ENCODE measurements around the gene POLE2.
"Not testable (repeated sequence)": the region's sequence is repeated elsewhere in the genome, so short reads cannot be mapped to it uniquely, and the experiment has no call there.

Gene POLE2, protein sequence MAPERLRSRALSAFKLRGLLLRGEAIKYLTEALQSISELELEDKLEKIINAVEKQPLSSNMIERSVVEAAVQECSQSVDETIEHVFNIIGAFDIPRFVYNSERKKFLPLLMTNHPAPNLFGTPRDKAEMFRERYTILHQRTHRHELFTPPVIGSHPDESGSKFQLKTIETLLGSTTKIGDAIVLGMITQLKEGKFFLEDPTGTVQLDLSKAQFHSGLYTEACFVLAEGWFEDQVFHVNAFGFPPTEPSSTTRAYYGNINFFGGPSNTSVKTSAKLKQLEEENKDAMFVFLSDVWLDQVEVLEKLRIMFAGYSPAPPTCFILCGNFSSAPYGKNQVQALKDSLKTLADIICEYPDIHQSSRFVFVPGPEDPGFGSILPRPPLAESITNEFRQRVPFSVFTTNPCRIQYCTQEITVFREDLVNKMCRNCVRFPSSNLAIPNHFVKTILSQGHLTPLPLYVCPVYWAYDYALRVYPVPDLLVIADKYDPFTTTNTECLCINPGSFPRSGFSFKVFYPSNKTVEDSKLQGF

GRCh38 chr14:49687942-49688700 lies at the start of gene POLE2:
TSS of gene POLE2 (minus strand) at chr14:49688214. CDS start at chr14:49688203, 11 bp downstream.
- DNase-seq (ENCODE audit: low read depth) = no peak

DNA sequence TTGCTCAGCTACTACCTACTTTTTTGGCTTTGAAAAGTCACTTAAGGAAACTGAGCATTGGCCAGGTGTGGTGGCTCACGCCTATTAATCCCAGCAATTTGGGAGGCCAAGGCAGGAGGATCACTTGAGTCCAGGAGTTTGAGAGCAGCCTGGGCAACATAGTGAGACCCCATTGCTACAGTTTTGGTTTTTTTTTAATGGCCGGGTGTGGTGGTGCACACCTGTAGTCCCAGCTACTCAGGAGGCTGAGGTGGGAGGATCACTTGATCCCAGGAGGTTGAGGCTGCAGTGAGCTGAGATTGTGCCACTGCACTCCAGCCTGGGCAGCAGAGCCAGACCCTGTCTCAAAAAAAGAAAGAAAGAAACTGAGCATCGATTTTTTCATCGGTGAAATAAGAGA lies 47.7 kb upstream of the POLE2 start:
- not testable (repeated sequence) for DNase-seq (ENCODE audit: low read depth)

DNA sequence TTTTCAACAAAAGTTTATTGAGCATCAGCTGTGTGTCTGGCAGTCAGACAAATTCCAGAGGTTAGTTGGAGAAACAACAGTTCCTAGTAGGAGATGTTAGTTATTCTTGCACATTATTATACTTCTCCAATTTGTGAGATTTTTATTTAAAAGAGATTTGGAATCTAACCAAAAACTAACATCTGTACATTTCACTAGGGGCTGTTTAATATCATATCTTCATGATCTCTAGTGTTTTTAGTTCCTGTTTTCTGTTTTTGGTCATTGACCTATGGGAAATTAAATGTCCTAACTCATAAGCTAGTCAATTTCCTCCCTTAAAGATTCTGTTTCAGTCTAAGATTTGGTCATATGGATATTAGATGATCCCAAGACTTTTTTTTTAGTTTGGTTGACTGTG lies 45.8 kb upstream of the POLE2 start:
- DNase-seq (ENCODE audit: low read depth) = no peak

GRCh38 chr14:49732896-49733295 lies 44.9 kb upstream of the POLE2 start:
- DNase-seq (ENCODE audit: low read depth) = no peak

GRCh38 chr14:49727171-49727570 lies 39.2 kb upstream of the POLE2 start:
- DNase-seq (ENCODE audit: low read depth) = no peak

DNA sequence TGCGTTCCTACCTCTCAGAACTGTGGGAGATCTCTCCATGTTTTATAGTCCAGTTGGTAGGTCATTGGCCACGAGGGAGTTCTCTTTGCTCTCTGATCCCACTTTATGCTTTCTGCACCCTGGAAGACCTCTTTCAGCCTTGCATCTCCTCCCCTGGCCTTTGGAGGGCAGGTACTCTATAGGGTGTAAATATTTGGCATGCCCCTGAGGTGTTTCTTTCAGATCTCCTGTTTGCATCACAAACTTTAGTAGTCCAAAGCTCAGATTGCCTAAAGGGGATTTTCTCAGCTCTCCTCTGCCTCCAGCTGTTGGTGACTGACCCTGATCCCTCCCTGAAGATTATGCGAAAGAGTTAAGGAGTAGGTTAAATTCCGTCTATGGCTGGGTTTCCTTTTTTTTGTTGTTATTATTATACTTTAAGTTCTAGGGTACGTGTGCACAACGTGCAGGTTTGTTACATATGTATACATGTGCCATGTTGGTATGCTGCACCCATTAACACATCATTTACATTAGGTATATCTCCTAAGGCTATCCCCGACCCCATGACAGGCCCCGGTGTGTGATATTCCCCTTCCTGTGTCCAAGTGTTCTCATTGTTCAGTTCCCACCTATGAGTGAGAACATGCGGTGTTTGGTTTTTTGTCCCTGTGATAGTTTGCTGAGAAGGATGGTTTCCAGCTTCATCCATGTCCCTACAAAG lies 33.9 kb upstream of the POLE2 start:
- not testable (repeated sequence) for DNase-seq (ENCODE audit: low read depth)

GRCh38 chr14:49720744-49721143 lies 32.7 kb upstream of the POLE2 start:
- no peak for DNase-seq (ENCODE audit: low read depth)

DNA sequence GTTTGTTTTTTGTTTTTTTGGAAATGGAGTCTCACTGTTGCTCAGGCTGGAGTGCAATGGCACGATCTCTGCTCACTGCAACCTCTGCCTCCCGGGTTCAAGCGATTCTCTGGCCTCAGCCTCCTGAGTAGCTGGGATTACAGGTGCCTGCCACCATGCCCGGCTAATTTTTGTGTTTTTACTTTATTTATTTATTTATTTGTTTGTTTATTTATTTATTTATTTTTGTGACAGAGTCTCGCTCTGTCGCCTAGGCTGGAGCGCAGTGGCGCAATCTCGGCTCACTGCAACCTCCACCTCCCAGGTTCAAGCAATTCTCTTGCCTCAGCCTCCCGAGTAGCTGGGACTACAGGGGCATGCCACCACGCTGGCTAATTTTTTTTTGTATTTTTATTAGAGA lies 23.0 kb upstream of the POLE2 start:
- DNase-seq (ENCODE audit: low read depth) = not testable (repeated sequence)

DNA sequence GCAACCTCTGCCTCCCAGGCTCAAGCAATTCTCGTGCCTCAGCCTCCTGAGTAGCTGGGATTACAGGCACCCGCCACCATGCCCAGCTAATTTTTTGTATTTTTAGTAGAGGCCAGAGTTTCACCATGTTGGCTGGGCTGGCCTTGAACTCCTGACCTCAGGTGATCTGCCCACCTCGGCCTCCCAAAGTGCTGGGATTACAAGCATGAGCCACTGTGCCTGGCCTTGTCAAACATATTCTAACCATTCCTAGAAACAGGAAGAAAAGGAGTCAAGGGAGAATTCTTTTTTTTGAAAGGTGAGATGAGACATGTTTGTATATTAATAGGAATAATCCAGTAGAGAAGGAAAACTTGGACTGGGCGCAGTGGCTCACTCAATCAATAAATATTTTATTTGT lies 16.5 kb upstream of the POLE2 start:
- not testable (repeated sequence) for DNase-seq (ENCODE audit: low read depth)

DNA sequence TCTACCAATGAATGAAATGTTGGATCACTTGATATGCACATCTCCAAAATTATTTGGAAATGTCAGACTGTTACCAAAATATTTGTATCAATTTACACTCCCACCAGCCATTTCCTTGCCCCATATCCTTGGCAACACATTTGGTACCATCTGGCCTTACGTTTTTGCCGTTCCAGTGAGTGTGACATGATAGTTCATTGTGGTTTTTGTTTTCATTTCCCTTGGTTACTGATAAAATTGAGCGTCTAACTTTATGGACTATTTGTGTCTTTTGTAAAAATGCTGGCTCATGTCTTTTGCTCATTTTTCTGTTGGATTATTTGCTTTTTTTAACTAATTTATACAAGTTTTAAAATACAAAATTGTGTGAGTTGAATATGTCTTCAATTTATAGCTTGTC lies 16.0 kb upstream of the POLE2 start:
- no peak for DNase-seq (ENCODE audit: low read depth)

GRCh38 chr14:49702725-49703124 lies 14.7 kb upstream of the POLE2 start:
- DNase-seq (ENCODE audit: low read depth) = no peak

DNA sequence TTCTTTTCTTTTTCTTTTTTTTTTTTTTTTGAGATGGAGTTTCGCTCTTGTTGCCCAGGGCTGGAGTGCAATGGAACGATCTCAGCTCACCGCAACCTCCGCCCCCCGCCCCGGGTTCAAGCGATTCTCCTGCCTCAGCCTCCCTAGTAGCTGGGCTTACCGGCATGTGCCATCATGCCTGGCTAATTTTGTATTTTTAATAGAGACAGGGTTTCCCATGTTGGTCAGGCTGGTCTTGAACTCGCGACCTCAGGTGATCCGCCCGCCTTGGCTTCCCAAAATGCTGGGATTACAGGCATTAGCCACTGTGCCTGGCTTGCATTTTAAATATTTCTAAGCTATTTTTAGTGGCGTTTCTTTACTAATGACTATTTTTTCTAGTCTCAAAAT lies 5.7 kb upstream of the POLE2 start:
- not testable (repeated sequence) for DNase-seq (ENCODE audit: low read depth)

- no peak for DNase-seq (ENCODE audit: low read depth)
These were observed 5.1 kb upstream of the POLE2 start, which contains the start of gene KLHDC1 for GRCh38 chr14:49692811-49693734. TSS of gene KLHDC1 (plus strand) at chr14:49693120. CDS start at chr14:49693195, 75 bp downstream.

DNA sequence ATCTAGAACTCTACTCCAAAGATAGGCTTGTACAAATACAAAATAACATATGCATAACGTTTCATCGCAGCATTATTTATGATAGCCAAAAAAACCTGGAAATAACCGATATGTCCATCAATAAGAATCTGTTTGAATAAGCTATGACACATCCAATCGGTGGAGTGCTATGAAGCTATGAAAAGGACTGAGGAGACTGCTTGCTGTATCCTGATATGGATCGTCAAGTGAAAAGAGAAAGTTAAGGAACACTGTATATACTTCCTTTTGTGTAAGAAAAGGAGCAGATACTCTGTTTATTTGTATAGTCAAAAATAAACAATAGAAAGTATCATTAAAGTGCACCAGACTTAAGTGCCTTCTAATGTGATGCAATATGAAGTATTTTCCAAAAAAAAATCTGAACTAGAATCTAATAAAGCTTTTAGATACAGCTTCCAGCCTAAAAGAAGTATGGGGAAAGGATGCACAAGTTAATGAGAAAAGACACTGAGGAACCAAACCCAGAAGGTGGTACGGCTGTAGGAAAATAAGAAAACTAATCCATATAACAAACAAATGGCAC lies 4.3 kb upstream of the POLE2 start:
- DNase-seq (ENCODE audit: low read depth) = no peak

DNA sequence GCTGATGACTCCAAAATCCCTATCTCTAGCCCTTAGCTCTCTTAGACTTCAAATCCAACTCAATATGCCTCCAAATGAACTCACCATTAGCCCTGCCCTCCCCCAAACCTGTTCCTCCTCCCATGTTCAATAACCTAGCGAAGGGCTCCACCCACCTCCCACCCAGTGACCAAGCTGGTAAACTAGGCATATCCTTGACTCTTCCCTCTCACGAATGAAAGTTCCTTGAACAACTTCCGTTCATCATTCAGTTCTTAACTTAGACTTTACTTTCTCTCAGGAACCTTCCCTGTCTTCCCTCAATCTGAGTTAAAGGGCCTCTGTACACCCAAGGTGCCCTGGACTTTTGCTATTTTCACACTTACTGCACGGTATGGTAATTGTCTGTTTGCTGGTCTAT lies 3.0 kb upstream of the POLE2 start:
- DNase-seq (ENCODE audit: low read depth) = no peak

- DNase-seq (ENCODE audit: low read depth) = no peak
These were observed 652 bp upstream of the POLE2 start for GRCh38 chr14:49688701-49689030.

DNA sequence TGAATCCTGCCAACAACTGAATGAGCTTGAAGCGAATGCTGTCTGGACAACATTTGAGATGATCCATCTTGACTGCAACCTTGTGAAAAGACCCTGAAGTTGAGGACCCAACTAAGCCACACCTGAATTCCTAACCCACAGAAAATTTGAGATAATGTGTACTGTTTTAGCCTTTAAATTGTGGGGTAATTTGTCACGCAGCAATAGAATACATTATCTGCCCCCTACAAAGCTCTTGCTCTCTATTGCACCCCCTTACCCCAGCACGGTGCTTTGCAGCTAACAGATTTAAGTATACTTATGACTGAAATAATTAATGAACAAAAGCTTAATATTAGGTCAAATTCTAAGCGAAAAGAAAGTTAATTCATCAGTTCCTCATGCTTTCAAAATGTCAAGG lies 1.6 kb downstream of the POLE2 start:
- DNase-seq (ENCODE audit: low read depth) = no peak

DNA sequence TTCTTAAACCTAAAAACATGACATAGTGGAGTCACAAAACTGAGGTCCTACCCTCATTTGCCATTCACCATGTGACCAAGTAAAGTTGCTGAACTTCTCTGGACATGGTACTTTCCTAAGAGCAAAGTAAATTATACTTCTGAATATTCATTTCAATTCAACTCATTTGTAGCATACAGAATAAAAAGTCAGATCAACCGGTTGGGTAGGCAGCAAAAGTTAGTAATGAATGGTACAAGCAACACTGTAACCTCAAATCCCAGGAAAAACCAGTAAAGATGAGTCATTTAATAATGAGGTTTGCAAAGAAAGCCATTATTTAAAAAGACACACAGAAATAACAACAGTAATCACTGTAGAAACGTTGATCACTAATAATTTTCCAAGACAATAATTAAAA lies 8.7 kb downstream of the POLE2 start:
- DNase-seq (ENCODE audit: low read depth) = no peak

GRCh38 chr14:49677643-49678042 lies 10.4 kb downstream of the POLE2 start:
- no peak for DNase-seq (ENCODE audit: low read depth)

DNA sequence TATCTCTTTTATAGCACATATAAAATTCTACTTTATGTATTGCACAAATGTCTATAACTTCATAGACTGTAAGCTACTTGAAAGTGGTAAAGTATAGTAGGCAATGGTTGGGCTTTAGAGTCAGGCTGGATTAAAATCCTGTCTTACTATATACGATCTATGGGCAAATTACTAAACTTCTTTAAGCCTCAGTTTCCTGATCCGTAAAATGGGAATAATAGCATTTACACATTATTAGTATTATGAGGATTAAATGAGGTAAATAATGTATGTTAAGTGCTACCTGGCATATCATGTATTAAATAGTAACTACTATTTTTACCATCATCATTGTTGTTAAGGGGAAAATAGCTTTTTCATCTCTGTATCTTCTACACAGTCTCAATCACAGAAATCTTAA lies 14.4 kb downstream of the POLE2 start:
- DNase-seq (ENCODE audit: low read depth) = no peak

- no peak for DNase-seq (ENCODE audit: low read depth)
These were observed 17.5 kb downstream of the POLE2 start for GRCh38 chr14:49670475-49670874.
